ENCODE measurements around the gene HMCES.

HMCES gene

DNA sequence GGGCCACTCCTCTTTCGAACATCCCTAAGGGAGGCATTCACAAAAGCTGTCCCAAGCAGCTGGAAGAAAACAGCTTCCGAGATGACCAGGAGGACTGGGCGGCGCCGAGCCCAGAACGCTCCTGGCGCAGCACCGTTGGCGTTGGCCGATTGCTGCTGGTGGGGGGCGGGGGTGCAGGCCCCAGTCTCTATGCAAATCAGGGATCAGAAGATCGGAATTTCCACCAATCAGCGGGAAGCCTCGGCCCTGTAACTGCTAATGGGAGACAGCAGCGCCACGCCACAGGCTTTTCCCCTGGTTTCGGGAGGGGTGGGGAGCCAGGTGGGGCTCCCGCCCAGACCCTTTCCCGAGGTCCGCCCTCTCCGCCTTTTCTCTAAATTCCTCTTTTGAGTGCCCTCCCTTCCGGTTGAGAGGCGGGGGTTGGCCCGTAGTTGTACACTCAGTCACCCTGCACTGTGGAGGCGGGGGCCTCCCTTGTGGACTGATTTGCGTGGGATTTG is 27.0 kb downstream of the HMCES start:
- DNase-seq: no peak

DNA sequence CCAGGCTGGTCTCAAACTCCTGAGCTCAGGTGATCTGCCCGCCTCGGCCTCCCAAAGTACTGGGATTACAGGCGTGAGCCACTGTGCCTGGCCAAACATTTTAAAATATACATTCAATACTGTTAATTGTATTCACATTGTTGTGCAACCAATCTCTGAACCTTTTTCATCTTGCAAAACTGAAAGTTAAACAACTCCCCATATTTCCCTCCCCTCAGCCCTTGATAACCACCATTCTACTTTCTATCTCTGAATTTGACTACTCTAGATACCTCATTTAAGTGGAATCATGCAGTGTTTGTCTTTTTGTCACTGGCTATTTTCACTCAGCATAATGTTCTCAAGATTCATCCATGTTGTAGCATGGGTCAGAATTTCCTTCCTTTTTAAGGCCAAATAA is 30.0 kb downstream of the HMCES start:
- no peak for DNase-seq

DNA sequence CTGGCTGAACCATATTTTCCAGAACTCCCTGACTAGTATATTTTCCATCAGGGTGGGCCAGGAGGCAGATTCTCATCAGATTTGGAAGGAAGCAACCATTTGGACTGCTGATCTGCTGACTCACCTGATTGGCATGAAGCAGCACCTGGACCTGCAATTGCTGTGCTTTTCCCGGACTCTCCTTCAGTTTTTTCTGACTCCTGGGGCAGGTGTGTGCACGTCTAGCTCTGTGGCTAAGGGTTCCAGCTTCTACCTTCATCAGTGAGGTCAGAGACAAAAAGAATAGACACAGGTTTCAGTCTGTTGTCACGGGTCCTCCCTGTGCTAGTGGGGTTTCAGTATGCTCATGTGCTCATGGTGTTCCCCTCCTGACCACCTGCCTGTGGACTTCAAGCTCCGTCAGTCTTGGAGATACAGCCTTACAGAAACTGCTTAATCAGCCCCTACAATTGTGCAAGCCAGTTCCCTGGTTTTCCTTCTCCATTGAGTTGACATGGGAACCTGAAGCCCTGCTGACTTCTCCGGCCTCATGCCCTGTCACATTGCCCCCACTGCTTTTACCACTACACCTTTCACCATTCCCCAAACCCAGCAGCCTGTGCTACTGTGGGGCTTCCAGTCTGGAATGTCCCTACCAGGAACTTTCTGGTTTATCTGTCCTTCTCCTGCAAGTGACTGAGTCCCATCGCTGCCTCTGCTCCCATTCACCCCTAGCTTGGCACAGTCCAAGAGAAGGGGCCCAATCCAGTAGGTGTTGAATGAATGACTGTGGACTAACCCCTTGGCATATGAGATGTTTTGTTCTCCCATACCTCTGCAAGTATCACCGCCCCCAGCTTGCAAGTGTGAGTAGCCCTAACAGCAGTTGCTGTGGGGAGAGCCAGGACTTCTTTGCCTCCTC is 31.7 kb downstream of the HMCES start:
- DNase-seq: no peak

DNA sequence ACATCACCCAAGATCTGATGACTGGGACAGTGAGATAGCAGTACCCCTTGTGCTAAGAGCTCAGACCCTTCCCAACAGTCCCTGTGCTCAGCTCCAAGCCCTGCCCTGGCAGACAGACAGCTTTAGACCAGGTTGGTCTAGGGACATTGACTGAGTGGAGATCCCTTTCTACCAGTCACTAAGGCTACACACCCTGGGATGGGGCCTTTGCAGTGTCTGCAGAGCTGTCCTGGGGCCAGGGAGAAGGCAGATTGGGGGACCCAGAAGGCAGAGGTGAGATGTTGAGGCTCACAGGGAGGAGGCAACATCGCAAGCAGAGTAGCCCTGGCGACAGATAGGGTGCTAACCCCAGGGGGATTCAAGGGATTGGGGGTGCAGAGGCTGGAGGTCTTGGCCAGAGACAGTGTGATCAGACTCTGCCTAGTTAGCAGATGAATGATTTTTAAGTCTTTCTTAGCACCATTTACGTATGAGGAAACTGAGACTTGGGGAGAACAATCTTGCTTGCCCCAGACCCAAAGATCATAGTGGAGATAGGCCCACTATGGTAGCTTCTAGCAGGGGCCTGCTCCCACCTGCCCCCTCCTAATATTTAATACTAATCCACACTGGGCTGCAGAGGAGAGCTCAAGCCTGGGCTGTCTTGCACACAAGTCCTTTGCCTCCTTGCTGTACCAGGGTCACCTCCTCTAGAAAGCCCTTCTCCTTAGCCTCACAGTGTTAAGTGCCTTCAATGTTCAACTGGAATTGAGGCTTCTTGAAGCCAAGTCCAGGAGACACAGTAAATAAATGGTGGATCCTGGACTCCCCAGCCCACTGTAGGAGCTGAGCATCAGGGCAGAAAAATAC is 32.6 kb downstream of the HMCES start:
- no peak for DNase-seq

DNA sequence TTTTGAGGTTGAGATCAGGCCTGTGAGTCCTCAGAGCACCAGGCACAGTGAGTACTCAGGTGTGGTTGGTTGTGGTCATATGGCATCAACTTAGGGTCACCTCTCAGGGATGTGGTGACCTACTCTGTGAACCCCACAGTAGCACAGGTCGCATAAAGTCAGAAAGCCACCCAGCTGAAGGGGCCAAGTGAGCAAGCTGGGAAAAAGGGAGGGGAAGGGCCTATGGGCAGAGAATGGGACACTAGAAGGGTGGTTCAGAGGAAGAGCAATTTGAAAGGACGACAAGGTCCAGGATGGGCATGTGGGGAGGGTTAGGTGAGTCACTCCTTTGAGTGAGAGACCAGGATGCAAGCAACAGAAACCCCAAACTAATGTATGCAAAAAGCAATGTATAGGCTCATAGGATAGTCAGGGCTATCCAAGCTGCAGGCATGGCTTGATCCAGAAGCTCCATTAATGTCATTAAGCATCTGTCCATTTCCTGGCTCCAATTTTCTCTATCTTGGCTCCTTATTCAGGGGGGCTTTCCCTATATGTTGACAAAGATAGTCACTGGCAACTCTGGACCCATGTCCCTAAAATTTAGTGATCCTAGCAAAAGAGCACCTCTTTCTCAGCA is 33.5 kb downstream of the HMCES start:
- no peak for DNase-seq

DNA sequence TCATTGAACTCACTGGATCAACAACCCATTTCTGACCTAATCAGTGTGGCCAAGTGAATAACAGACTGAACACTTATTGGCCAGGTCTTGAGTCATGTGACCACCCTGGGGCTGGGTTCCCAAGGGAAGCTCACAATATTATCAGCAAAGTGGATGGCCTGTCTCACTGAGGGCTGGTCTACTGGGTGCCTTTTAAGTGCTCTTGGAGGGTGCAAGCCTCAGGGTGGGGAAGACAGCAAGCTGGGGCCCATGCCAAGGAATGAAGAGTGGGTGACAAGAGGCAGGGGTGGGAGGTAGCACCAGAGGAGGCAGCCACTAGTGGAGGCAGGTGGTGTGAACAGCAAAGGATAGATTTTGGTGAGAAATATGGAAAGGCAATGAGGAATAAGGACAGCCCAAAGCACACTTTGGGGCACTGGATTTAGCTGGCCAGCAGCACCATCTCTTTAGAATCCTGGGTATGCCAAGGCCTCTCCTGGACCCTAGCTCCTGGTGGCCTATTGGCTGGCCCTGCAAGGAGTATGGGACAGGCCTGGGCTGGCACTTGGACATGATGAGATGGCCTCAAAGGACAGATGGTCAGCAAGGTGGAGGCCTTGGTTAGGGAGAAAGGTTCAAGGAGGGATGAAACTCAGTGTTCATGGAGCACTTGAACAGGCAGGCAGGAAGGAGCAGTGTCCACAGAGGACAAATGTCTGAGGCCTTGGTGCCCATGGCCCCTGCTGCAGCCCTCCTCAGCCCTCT is 34.2 kb downstream of the HMCES start:
- DNase-seq: no peak

DNA sequence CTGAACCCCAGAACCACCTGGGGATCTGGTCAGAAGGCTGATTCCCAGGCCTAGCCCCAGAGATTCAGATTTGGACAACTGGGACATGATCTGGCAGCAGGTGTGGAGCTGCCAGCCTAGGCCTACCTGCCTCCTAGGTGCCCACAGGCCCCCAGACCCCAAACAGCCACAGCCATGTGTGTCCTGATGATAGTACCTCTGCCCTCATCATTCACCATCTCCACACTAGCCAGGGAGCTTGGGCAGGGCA is 34.7 kb downstream of the HMCES start:
- DNase-seq: no peak

DNA sequence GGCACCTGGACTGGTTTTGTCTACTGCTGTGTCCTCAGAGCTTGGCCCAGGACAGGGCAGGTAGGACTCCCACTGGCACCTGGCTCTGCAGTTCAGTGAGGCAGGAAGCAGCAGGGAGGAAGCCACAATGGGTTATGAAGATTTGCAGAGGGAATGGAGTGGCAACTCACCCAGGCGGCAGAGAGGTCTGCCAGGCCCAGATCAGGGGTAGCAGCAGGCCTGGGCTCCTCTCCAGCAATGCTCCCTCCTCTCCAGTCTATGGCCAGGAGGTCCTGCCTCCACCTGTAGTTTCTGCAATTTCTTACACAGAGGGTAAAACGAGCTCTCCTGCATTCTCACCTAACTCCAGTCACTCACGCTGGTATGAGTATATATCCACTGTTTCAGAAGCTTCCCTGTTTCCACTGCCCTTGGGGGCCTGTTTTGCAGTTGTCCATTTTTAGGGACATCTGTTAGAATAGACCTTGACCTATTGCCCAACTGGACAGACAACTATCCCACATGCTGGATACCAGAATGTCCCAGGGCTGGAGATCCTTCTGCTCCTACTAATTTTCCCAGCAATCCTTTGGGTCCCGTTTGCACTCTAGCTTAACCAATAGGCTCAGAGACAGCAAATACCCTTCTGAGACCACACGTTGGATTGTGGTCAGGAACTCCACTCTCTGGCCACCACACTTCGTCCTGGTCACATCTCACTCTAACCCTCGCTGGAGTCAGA is 35.2 kb downstream of the HMCES start:
- no peak for DNase-seq

DNA sequence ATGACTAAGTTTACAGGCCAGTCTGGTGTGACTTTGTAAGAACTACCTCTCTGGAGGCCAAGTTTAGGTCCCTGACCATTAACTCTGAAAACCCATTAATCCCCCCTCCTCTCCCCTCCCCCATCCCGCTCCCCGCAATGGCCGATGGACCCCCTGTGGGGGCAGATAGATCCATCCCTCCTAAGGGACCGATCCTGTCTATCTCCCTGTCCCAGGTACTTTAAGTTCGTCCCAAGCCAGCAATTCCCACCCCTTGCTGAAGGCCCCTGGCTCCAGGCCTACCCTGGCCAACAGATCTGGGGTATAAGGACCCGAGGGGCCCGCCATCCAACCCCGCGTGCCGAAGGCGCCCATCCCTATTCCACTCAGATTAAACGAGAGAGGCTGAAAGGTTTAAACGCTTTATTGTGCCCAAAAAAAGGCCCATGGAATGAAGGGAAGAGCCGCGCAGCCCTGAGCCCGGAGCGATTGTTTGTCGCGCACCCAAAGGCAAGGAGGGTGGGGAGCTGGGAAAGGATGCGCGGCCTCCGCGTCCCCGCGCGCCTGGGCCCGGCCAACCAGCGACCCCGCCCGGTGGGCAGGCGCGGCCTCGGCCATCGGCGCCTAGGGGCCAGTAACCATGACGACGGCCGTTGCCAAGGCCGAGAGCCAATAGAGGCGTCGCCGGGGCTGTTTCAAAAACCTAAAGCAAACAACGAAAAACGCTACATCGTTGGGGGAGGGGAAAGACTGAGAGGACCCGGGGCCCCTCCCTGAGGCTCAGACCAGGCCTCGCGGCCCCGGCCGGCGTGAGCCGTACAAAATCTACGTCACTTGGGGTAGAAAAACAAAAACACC is 35.9 kb downstream of the HMCES start:
- DNase-seq: peak; percentile 90 to 93

DNA sequence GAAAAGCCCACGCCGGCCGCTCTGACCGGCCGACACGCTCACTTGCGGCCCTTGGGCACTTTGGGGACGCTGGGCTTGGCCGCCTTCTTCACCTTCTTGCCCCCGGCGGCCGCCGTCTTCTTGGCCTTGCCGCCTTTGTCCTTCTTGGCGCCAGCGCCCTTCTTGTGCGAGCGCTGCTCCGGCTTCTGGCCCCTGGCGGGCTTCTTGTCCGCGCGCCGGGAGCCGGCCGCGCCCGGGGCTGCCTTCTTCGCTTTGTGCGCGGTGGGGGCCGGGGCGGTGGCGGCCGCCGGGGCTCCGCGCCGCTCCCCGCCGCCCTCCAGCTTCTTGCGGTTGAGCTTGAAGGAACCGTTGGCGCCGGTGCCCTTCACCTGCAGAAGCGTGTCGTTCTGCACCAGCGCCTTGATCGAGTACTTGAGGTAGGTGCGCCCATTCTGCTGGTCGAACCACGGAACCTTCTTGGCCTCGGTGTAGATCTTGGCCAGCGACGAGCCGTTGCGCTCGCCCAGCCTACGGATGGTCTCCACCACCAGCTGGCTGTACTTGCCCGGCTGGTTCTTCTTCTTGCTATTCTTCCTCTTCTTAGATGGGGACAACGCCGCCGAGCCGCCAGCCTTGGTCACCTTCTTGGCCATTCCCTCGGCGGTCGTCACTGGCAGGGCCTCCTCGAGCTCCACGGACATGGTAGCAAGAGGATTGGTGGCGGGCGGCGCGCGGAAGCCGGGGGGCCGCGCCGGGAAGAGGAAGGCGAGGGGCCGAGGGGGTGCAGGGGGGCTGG is 36.7 kb downstream of the HMCES start:
- DNase-seq: peak in 1 of 2 experiments; percentile 18

DNA sequence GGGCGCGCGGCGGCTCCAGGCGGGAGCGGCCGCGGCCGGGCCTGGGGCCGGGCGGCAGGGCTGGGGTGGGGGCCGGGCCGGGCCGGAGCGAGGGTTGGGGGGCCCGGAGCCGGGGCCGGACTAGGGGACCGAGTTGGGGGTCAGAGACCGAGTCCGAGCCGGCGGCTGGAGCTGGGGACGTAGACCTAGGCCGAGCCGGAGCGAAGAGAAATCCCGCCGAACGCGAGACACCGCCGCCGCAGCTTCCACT is 37.3 kb downstream of the HMCES start:
- DNase-seq: no peak

DNA sequence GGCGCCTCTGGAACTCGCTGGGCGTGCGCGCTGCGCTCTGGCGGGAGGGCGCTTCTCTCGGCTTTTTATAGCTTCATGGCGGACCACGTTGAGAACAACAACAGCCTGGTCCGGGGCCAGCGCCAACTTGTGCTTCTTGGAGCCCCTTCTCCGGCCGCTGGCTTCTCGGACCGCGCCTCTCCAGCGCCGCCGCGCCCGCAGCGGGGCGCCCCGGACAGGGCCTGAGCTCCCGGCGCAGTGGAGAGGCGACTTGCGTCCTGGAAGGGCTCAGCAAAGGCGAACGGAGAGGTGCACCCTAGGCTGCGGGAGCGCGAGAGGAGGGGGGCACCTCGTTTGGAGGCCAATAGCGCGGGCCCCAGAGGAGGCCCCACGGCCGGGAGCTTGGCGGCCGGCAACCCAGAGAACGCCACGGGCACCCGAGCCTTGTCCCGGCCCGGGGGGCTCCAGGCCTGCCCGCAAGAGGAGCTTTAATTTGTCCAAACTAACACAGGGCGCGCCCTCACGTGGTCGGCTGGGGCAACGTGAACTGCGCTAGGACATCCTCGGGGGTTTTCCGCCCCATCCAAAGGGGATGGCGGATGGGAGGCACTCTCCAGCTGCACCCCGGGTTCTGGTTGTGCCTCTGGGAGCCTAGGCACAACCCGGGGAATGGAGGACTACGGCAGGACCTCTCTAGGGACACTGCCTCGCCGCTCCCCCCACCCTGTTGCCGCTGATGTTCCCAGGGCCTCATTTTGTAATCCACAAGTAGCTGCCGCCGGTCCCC is 37.8 kb downstream of the HMCES start:
- DNase-seq: peak; percentile 56 to 90

DNA sequence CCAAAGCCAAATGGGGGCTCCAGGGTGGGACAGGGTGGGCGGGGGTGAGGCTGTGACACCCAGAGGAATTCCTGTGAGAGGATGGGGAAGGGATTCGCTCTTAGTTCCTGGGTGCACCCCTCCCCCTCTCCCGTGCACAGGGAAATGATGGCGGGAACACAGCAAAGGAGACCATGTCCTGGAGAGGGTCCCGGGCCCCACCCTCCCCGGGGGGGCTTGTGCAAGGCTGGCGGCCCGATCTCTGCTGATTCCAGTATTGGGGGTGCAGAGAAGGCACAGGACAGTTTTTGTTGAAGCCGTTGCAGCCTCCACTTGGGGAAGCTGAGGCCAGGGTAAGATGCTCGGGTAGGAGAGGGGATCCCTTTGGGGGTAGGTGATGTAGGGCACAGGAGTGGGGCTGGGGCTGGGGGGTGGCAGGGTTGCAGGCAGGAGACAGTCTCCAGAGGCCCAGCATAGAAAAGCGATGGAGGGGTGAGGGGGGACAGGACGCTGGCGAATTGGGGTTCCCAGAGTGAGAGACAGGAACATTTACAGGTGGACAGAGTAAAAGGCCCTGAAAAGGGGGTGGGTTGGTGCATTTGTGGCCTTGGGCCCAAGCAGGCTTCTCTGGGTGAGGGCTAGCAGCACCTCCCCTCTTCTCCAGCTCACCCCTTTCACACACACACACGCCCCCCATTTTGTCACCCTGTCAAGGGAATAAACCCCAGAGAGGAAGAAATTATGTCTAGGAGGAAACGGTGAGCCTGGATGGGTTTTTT is 38.5 kb downstream of the HMCES start:
- no peak for DNase-seq

DNA sequence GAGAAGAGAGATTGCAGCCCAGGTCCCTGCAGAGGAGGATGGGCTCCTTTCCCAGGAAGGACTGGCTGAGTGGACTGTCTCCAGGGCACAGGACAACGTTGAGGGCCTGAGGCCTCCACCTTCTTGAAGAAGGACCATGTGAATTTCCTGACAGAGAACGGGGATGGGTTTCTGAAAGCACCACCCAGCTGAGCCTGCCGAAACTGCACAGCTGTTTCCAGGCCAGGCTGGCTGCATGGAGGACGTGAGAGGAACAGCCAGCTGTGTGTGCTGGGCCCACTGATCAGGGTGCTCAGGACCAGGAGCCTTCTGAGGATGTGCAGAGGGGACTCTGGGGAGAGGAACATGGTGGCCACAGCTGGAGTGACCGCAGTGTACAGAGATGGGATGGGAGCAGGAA is 39.2 kb downstream of the HMCES start:
- no peak for DNase-seq

DNA sequence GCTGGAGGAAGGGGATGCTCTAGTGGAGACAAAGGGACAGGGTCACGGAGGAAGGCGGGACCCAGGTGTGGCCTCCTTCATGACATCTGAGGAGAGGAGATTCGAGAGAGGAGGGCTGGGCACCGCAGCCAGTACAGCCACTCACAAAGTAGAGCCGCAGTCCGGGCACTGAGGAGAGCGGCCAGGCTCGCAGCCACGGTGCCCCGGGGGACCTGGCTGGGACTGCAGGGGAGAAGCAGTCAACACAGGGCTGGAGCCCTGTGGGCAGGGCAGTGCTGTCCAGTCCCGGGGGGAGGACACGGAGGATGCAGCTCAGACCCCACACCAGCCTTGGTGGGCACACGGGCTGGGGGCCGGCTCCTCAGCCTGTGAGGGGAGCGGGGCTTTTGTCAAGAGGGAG is 40.3 kb downstream of the HMCES start:
- no peak for DNase-seq

DNA sequence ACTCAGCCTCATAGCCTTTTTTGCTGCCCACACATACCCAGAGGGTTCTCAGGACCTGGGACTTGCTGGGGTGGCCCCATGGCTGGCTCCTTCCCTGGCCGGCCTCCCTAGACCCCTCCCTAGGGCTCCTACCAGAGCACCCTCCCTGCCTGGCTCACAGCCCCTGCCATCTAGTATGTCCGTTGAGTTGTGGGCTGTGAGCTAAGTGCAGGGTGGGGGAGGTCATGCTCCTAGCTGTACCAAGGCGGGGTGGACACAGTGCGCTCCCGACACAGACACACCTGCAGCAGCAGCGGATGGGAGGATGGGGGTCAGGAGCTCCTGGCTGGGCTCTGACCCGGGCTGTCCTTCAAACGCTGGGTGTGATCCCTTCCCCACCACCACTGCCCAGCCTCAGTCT is 41.6 kb downstream of the HMCES start:
- no peak for DNase-seq

DNA sequence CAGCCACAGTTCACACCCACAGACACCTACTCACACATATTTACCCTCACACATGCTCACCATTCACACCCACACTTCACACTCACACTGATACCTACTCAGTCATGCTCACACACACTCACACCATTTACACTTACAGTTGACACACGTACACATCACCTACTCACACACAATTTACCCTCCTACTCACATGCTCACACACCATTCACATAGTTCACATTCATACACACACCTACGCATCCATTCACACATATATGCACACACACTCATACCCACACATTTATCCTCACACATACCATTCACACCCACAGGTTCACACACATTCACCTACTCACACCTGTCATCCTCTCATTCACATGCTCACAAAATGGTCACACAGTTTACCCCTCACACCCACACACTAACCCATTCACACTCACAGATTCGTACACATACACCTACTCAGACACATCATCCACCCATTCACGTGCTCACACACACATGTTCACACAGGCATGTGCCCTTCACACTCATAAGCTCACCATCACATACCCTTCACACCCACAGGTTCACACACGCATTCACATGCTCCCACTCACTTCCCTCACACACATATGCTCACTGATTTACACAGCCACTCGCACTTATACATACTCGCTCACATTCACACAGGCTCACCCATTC is 42.3 kb downstream of the HMCES start:
- DNase-seq: no peak

DNA sequence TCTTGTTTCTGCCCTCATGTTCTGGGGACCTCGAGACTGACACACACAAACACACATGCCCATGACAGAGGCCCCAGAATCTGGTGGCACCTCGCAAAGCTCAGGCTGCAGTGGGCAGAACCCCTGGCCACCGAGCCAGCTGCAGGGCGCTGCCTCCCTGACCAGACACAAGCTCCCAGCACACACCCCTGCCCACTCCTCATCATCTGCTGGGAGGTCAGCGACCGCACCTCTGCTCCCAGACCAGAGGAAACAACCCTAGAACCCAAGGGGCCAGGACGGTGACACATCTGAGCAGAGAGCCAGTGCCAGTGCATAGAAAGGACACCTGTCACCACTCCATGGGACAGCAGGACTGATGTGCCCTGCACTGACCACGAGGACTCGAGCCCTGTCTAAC is 43.2 kb downstream of the HMCES start:
- DNase-seq: no peak
